Trophoblast cell (in vitro differentiated cells and primary cell): ENCODE data around the gene COL4A2.

Experiments
- DNase-seq, 2 donors: peaks; one replicate each; pipeline ENCODE4 v3.0.0-alpha.2; 2016
- H2AFZ ChIP-seq: 2 replicates; pipeline ENCODE4 v1.6.1; 2013; ENCODE audit warnings: low read length, moderate library complexity, mild to moderate bottlenecking; ENCODE audit not compliant: insufficient read depth, poor library complexity
- H2AK5ac ChIP-seq: 2 replicates; pipeline ENCODE4 v1.6.1; 2013; ENCODE audit warnings: mild to moderate bottlenecking, low read length
- H2BK120ac ChIP-seq: 2 replicates; pipeline ENCODE4 v1.6.1; 2013; ENCODE audit warnings: low read length, mild to moderate bottlenecking, moderate library complexity; ENCODE audit not compliant: insufficient read depth, poor library complexity
- H2BK12ac ChIP-seq: 2 replicates; pipeline ENCODE4 v1.6.1; 2013; ENCODE audit warnings: mild to moderate bottlenecking, low read length, moderate library complexity
- H2BK5ac ChIP-seq: 2 replicates; pipeline ENCODE4 v1.6.1; 2013; ENCODE audit warnings: low read length, low read depth, moderate library complexity, mild to moderate bottlenecking; ENCODE audit not compliant: poor library complexity
- H3K14ac ChIP-seq: 2 replicates; pipeline ENCODE4 v1.6.1; 2013; ENCODE audit warnings: mild to moderate bottlenecking, low read length
- H3K18ac ChIP-seq: 2 replicates; pipeline ENCODE4 v1.6.1; 2013; ENCODE audit warnings: mild to moderate bottlenecking, low read length
- H3K23ac ChIP-seq: 2 replicates; pipeline ENCODE4 v1.6.1; 2013; ENCODE audit warnings: low read length
- H3K27ac ChIP-seq: 2 replicates; pipeline ENCODE4 v1.5.1; 2013; ENCODE audit warnings: low read depth, mild to moderate bottlenecking, inconsistent platforms, low read length, moderate library complexity
- H3K27me3 ChIP-seq: 2 replicates; pipeline ENCODE4 v1.6.1; 2013; ENCODE audit warnings: inconsistent platforms, mild to moderate bottlenecking, low read length, moderate library complexity; ENCODE audit not compliant: insufficient read depth
- H3K36me3 ChIP-seq, 2 experiments: 1 replicate in 1 of 2; 2 replicates in 1 of 2; pipeline ENCODE4 v1.6.1; 2013; ENCODE audit warnings: low read length in 2 of 2, mild to moderate bottlenecking in 2 of 2, moderate library complexity in 1 of 2; ENCODE audit not compliant: insufficient read depth in 2 of 2, control insufficient read depth in 1 of 2
- H3K4ac ChIP-seq: 2 replicates; pipeline ENCODE4 v1.6.1; 2013; ENCODE audit warnings: low read depth, mild to moderate bottlenecking, low read length, moderate library complexity
- H3K4me1 ChIP-seq, 2 experiments: 1 replicate in 1 of 2; 2 replicates in 1 of 2; pipeline ENCODE4 v1.6.1; 2013; ENCODE audit warnings: low read length in 2 of 2, mild to moderate bottlenecking in 2 of 2, moderate library complexity in 1 of 2; ENCODE audit not compliant: insufficient read depth in 2 of 2, control insufficient read depth in 1 of 2
- H3K4me2 ChIP-seq: 2 replicates; pipeline ENCODE4 v1.6.1; 2013; ENCODE audit warnings: inconsistent platforms, mild to moderate bottlenecking, low read length, moderate library complexity
- H3K4me3 ChIP-seq: 2 replicates; pipeline ENCODE4 v1.5.1; 2013; ENCODE audit warnings: mild to moderate bottlenecking, low read depth, low read length, inconsistent platforms
- H3K79me1 ChIP-seq: one replicate; pipeline ENCODE4 v1.6.1; 2013; ENCODE audit warnings: low read length
- H3K79me2 ChIP-seq: 2 replicates; pipeline ENCODE4 v1.6.1; 2013; ENCODE audit warnings: low read length, mild to moderate bottlenecking; ENCODE audit not compliant: control insufficient read depth, insufficient read depth, poor library complexity
- H3K9ac ChIP-seq: 2 replicates; pipeline ENCODE4 v1.6.1; 2013; ENCODE audit warnings: mild to moderate bottlenecking, low read length
- H3K9me3 ChIP-seq: 2 replicates; pipeline ENCODE4 v1.6.1; 2013; ENCODE audit warnings: low read depth, mild to moderate bottlenecking, control low read depth, inconsistent platforms, low read length; ENCODE audit not compliant: insufficient read depth
- H4K12ac ChIP-seq: 2 replicates; pipeline ENCODE4 v1.6.1; 2013; ENCODE audit warnings: low read depth, mild to moderate bottlenecking, low read length, moderate library complexity
- H4K8ac ChIP-seq: 2 replicates; pipeline ENCODE4 v1.6.1; 2013; ENCODE audit warnings: low read depth, mild to moderate bottlenecking, low read length, moderate library complexity
- H4K91ac ChIP-seq: one replicate; pipeline ENCODE4 v1.6.1; 2013; ENCODE audit warnings: low read depth, mild to moderate bottlenecking, low read length, moderate library complexity
- WGBS: extraction: QIAGEN DNeasy Blood & Tissue Kit; methylation state at CpG from one replicate; pipeline ENCODE4 v1.1.7; 2013; ENCODE audit warnings: missing lambda C conversion rate; ENCODE audit not compliant: insufficient read length, insufficient coverage; ENCODE audit errors: extremely low coverage; 5-methylcytosine and 5-hydroxymethylcytosine counted together

COL4A2 gene

GRCh38 chr13:110305001-110305400 lies 2.1 kb upstream of the COL4A2 start:
- peaks cover 10 to 28% of the 10 kb centered on the region in 2 experiments for H3K36me3 ChIP-seq
- H2AK5ac ChIP-seq, result no peak overlapping the region

DNA sequence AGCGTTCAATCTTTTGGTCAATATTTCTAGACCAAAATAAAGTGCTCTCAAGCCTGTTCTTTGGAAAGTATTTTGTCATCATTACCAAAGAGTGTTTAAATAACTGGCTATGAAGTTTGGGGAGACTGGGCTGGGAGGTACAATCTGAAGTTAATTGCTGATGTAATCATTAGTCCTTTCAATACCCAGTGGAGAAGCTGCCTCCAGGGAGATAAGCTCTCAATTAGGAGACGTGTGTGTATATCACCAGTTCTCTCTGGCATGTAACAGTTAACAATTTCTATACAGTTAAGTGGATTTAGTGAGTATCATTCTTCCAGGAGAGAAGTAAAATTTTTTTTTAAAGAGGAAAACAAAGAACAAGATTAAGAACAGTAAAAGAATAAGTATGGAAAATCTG lies 1.5 kb upstream of the COL4A2 start:
- Histone ChIP-seq H3K27ac (no peak overlapping the region), H3K18ac (no peak overlapping the region), H3K79me2 (peaks cover 33% of the 10 kb centered on the region), H3K4me2 (peak overlapping the region; percentile 72), H4K12ac (no peak overlapping the region), H3K4ac (no peak overlapping the region), H2BK12ac (no peak overlapping the region), H3K9me3 (no peaks in the 10 kb centered on the region), H2BK5ac (no peak overlapping the region), H2AFZ (no peak overlapping the region), H3K4me1 (peaks cover 25 to 38% of the 10 kb centered on the region in 2 experiments), H4K91ac (no peak overlapping the region), H2BK120ac (no peak overlapping the region), H3K23ac (no peak overlapping the region), H3K14ac (no peak overlapping the region), H4K8ac (no peak overlapping the region), H3K9ac (no peak overlapping the region), H3K27me3 (no peaks in the 10 kb centered on the region), H3K36me3 (peaks cover 10 to 28% of the 10 kb centered on the region in 2 experiments), H2AK5ac (no peak overlapping the region), H3K79me1 (peaks cover 33% of the 10 kb centered on the region), H3K4me3 (no peak overlapping the region)
- no peak for DNase-seq
- WGBS, result no CpG with 5 or more reads among the region's 2 CpGs

More at GRCh38 chr13:110305001-110305400, 2.1 kb upstream of the COL4A2 start:
- Histone ChIP-seq H3K18ac (no peak overlapping the region), H4K8ac (no peak overlapping the region), H4K91ac (no peak overlapping the region), H3K4ac (no peak overlapping the region), H3K79me1 (peaks cover 31% of the 10 kb centered on the region), H2BK5ac (no peak overlapping the region), H2BK12ac (no peak overlapping the region), H2AFZ (no peak overlapping the region), H3K27ac (no peak overlapping the region), H2BK120ac (no peak overlapping the region), H3K79me2 (peaks cover 32% of the 10 kb centered on the region), H3K9ac (no peak overlapping the region), H3K4me2 (peak overlapping the region; percentile 44), H3K4me3 (no peak overlapping the region), H3K9me3 (no peaks in the 10 kb centered on the region), H4K12ac (no peak overlapping the region), H3K27me3 (no peaks in the 10 kb centered on the region), H3K4me1 (peaks cover 22 to 36% of the 10 kb centered on the region in 2 experiments), H3K23ac (no peak overlapping the region), H3K14ac (no peak overlapping the region)
- WGBS, result no CpG with 5 or more reads among the region's 4 CpGs
- DNase-seq, result no peak

DNA sequence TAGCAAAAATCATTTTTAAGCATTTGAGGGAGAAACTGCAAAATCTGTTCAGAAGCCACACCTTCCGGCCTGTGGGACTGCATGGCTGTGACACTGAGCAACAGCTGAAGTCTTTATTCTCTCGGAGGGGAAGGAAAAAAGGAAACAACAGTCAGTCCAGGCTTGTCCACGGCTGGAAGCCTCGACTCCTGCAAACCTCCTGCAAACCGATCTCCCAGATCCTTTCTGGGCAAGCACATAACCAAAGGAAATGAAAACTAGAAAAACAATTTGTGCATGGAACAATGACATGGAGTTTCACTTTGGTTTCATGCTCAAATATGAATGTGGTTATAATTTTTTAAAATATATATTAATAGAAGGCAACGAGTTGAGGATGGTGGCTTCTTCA lies 1.1 kb upstream of the COL4A2 start:
- Histone ChIP-seq H2BK12ac (no peak overlapping the region), H4K8ac (no peak overlapping the region), H3K4ac (no peak overlapping the region)

DNA sequence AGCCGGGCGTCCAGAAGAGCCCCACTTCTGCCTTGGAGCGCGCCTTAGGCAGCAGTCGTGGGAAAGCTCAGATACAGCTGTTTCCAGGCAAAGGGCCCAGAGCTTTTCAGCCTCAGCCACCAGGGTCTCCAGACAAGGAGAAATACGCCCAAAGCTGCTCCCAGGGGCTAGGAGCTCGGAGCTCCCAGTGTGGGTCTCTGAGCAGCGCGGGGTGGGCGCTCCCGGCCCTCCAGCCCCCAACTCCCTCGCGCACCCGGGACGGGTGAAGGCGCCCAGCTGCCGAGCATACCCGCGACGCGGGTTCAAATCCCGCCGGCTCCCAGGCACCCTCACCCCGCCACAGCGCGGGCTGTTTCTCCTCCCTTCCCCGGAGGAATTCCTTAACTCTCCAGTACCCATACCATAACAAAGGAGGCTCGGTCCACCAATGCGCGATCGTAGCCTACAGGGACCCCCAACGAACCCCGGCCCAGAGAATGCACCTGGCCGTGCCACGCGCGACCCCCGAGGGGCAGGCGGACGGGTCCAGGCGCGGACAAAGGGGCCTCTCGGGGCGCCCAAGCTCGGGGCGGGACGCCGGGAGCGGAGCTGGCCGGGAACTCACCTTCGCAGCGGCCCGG lies 634 bp upstream of the COL4A2 start:
- Histone ChIP-seq H3K27ac (peak overlapping the region; percentile 66), H2BK12ac (peak overlapping the region; percentile 47), H3K4me2 (peak overlapping the region; percentile 72), H3K79me1 (peaks cover 42% of the 10 kb centered on the region), H3K27me3 (no peaks in the 10 kb centered on the region), H3K4me1 (peaks cover 34 to 42% of the 10 kb centered on the region in 2 experiments), H3K23ac (no peak overlapping the region), H3K9me3 (no peaks in the 10 kb centered on the region), H4K12ac (peak overlapping the region; percentile 49), H3K18ac (peak overlapping the region; percentile 81), H3K14ac (peak overlapping the region; percentile 89), H2AFZ (peak overlapping the region; percentile 14), H2BK120ac (peak overlapping the region; percentile 60), H3K4me3 (peak overlapping the region; percentile 93), H2BK5ac (peak overlapping the region; percentile 93), H3K4ac (peak overlapping the region; percentile 84), H3K9ac (peak overlapping the region; percentile 94), H2AK5ac (peak overlapping the region; percentile 63), H3K79me2 (peaks cover 40% of the 10 kb centered on the region), H4K8ac (peak overlapping the region; percentile 64), H3K36me3 (peaks cover 17 to 33% of the 10 kb centered on the region in 2 experiments), H4K91ac (peak overlapping the region; percentile 78)
- WGBS, result no CpG with 5 or more reads among the region's 53 CpGs
- no peak for DNase-seq

More for the DNA sequence above, 1.1 kb upstream of the COL4A2 start:
- no peak overlapping the region for H3K23ac ChIP-seq
- DNase-seq, result no peak
- peak overlapping the region; percentile 72 for H3K4me2 ChIP-seq
- no peak overlapping the region for H2BK5ac ChIP-seq
- peak overlapping the region; percentile 89 for H3K14ac ChIP-seq
- H3K9me3 ChIP-seq, result no peaks in the 10 kb centered on the region
- H3K79me1 ChIP-seq, result peaks cover 37% of the 10 kb centered on the region
- peak overlapping the region; percentile 93 for H3K4me3 ChIP-seq
- no peak overlapping the region for H2AFZ ChIP-seq
- H2AK5ac ChIP-seq, result no peak overlapping the region
- peaks cover 35% of the 10 kb centered on the region for H3K79me2 ChIP-seq
- H3K18ac ChIP-seq, result no peak overlapping the region
- H4K12ac ChIP-seq, result no peak overlapping the region
- no peak overlapping the region for H2BK120ac ChIP-seq
- no peak overlapping the region for H3K27ac ChIP-seq
- H3K27me3 ChIP-seq, result no peaks in the 10 kb centered on the region
- WGBS, result no CpG with 5 or more reads among the region's 6 CpGs
- H3K36me3 ChIP-seq, result peaks cover 12 to 31% of the 10 kb centered on the region in 2 experiments
- peaks cover 29 to 42% of the 10 kb centered on the region in 2 experiments for H3K4me1 ChIP-seq
- H4K91ac ChIP-seq, result no peak overlapping the region
- peak overlapping the region; percentile 94 for H3K9ac ChIP-seq
